Measurements from ENCODE around the gene GIMD1. TPM values are rescaled to one million over a fixed set of nuclear protein-coding genes. Genes with fewer than 3 reads are reported as not detected.

The GIMD1 gene
- total RNA-seq, 2 donors from 2014 or later = not detected

- H3K9me3 ChIP-seq (ENCODE audit: control insufficient read depth, low read length, poor library complexity, severe bottlenecking) = no peaks in the 10 kb centered on the region
- Mint-ChIP-seq H3K4me3 (no peak overlapping the region), H3K36me3 (ENCODE audit: low read depth) (peaks cover 3% of the 10 kb centered on the region), H3K4me1 (peaks cover 2% of the 10 kb centered on the region), H3K27me3 (peaks cover 38% of the 10 kb centered on the region), H3K27ac (no peak overlapping the region)
- ATAC-seq (peak; percentile 37), DNase-seq (no peak)
These were observed 980 bp upstream of the GIMD1 start for GRCh38 chr4:106369456-106370060.

- ATAC-seq (no peak), DNase-seq (no peak)
- H3K27me3 Mint-ChIP-seq = peaks cover 37% of the 10 kb centered on the region
- no peaks in the 10 kb centered on the region for H3K4me1 Mint-ChIP-seq
- H3K9me3 ChIP-seq (ENCODE audit: control insufficient read depth, low read length, poor library complexity, severe bottlenecking) = no peaks in the 10 kb centered on the region
- peaks cover 3% of the 10 kb centered on the region for H3K36me3 Mint-ChIP-seq (ENCODE audit: low read depth)
- no peak overlapping the region for H3K27ac Mint-ChIP-seq
- no peak overlapping the region for H3K4me3 Mint-ChIP-seq
These were observed 1.5 kb downstream of the GIMD1 start for GRCh38 chr4:106367072-106367471.

- Mint-ChIP-seq H3K27ac (no peak overlapping the region), H3K4me1 (no peaks in the 10 kb centered on the region), H3K4me3 (no peak overlapping the region), H3K36me3 (ENCODE audit: low read depth) (peaks cover 3% of the 10 kb centered on the region), H3K27me3 (peaks cover 39% of the 10 kb centered on the region)
- ATAC-seq (no peak), DNase-seq (no peak)
- H3K9me3 ChIP-seq (ENCODE audit: control insufficient read depth, low read length, poor library complexity, severe bottlenecking) = no peaks in the 10 kb centered on the region
These were observed 2.6 kb downstream of the GIMD1 start for GRCh38 chr4:106366026-106366425.

- H3K4me3 Mint-ChIP-seq = no peak overlapping the region
- ATAC-seq = no peak
These were observed 3.0 kb downstream of the GIMD1 start for GRCh38 chr4:106365613-106366012.

GRCh38 chr4:106364282-106364681 is 4.3 kb downstream of the GIMD1 start:
- DNase-seq (no peak), ATAC-seq (no peak)
- no peaks in the 10 kb centered on the region for H3K9me3 ChIP-seq (ENCODE audit: control insufficient read depth, low read length, poor library complexity, severe bottlenecking)
- Mint-ChIP-seq H3K27me3 (peaks cover 33% of the 10 kb centered on the region), H3K4me1 (no peaks in the 10 kb centered on the region), H3K36me3 (ENCODE audit: low read depth) (no peaks in the 10 kb centered on the region), H3K27ac (no peak overlapping the region), H3K4me3 (no peak overlapping the region)

More at GRCh38 chr4:106365613-106366012, 3.0 kb downstream of the GIMD1 start:
- DNase-seq = no peak
- Mint-ChIP-seq H3K4me1 (no peaks in the 10 kb centered on the region), H3K36me3 (ENCODE audit: low read depth) (peaks cover 3% of the 10 kb centered on the region), H3K27ac (no peak overlapping the region), H3K27me3 (peaks cover 42% of the 10 kb centered on the region)
- H3K9me3 ChIP-seq (ENCODE audit: control insufficient read depth, low read length, poor library complexity, severe bottlenecking) = no peaks in the 10 kb centered on the region

GRCh38 chr4:106362086-106362825 is 6.3 kb downstream of the GIMD1 start:
- H3K9me3 ChIP-seq (ENCODE audit: control insufficient read depth, low read length, poor library complexity, severe bottlenecking) = no peaks in the 10 kb centered on the region
- no peak for DNase-seq
- Mint-ChIP-seq H3K4me1 (no peaks in the 10 kb centered on the region), H3K27ac (no peak overlapping the region), H3K4me3 (no peak overlapping the region), H3K36me3 (ENCODE audit: low read depth) (no peaks in the 10 kb centered on the region), H3K27me3 (peaks cover 29% of the 10 kb centered on the region)
- ATAC-seq = no peak

- ATAC-seq (no peak), DNase-seq (no peak)
- no peak overlapping the region for H3K27ac Mint-ChIP-seq
- H3K4me3 Mint-ChIP-seq = no peak overlapping the region
- no peaks in the 10 kb centered on the region for H3K4me1 Mint-ChIP-seq
- peaks cover 14% of the 10 kb centered on the region for H3K27me3 Mint-ChIP-seq
- no peaks in the 10 kb centered on the region for H3K9me3 ChIP-seq (ENCODE audit: control insufficient read depth, low read length, poor library complexity, severe bottlenecking)
- H3K36me3 Mint-ChIP-seq (ENCODE audit: low read depth) = no peaks in the 10 kb centered on the region
These were observed 9.7 kb downstream of the GIMD1 start for GRCh38 chr4:106358899-106359298.

GRCh38 chr4:106355193-106355592 is 13.4 kb downstream of the GIMD1 start:
- H3K4me3 Mint-ChIP-seq = no peak overlapping the region

GRCh38 chr4:106353786-106354185 is 14.8 kb downstream of the GIMD1 start:
- no peaks in the 10 kb centered on the region for H3K27me3 Mint-ChIP-seq
- H3K4me1 Mint-ChIP-seq = peaks cover 2% of the 10 kb centered on the region
- no peak for ATAC-seq
- H3K9me3 ChIP-seq (ENCODE audit: control insufficient read depth, low read length, poor library complexity, severe bottlenecking) = no peaks in the 10 kb centered on the region
- no peak for DNase-seq
- peaks cover 6% of the 10 kb centered on the region for H3K36me3 Mint-ChIP-seq (ENCODE audit: low read depth)
- peak overlapping the region; percentile 32 for H3K27ac Mint-ChIP-seq
- H3K4me3 Mint-ChIP-seq = no peak overlapping the region

More at GRCh38 chr4:106355193-106355592, 13.4 kb downstream of the GIMD1 start:
- no peaks in the 10 kb centered on the region for H3K9me3 ChIP-seq (ENCODE audit: control insufficient read depth, low read length, poor library complexity, severe bottlenecking)
- Mint-ChIP-seq H3K36me3 (ENCODE audit: low read depth) (peaks cover 4% of the 10 kb centered on the region), H3K27me3 (no peaks in the 10 kb centered on the region), H3K27ac (no peak overlapping the region), H3K4me1 (peaks cover 2% of the 10 kb centered on the region)
- DNase-seq (no peak), ATAC-seq (no peak)

GRCh38 chr4:106351016-106351415 is 17.6 kb downstream of the GIMD1 start:
- Mint-ChIP-seq H3K27me3 (no peaks in the 10 kb centered on the region), H3K27ac (no peak overlapping the region), H3K4me3 (no peak overlapping the region), H3K36me3 (ENCODE audit: low read depth) (peaks cover 9% of the 10 kb centered on the region), H3K4me1 (peaks cover 2% of the 10 kb centered on the region)
- ATAC-seq (no peak), DNase-seq (no peak)
- H3K9me3 ChIP-seq (ENCODE audit: control insufficient read depth, low read length, poor library complexity, severe bottlenecking) = no peaks in the 10 kb centered on the region

- Mint-ChIP-seq H3K27ac (no peak overlapping the region), H3K4me3 (no peak overlapping the region), H3K36me3 (ENCODE audit: low read depth) (peaks cover 15% of the 10 kb centered on the region), H3K4me1 (peaks cover 12% of the 10 kb centered on the region), H3K27me3 (no peaks in the 10 kb centered on the region)
- DNase-seq (no peak), ATAC-seq (no peak)
- no peaks in the 10 kb centered on the region for H3K9me3 ChIP-seq (ENCODE audit: control insufficient read depth, low read length, poor library complexity, severe bottlenecking)
These were observed 21.4 kb downstream of the GIMD1 start for GRCh38 chr4:106347167-106347566.

- H3K9me3 ChIP-seq (ENCODE audit: control insufficient read depth, low read length, poor library complexity, severe bottlenecking) = no peaks in the 10 kb centered on the region
- H3K27me3 Mint-ChIP-seq = no peaks in the 10 kb centered on the region
- H3K36me3 Mint-ChIP-seq (ENCODE audit: low read depth) = peaks cover 13% of the 10 kb centered on the region
- peak overlapping the region; percentile 86 for H3K27ac Mint-ChIP-seq
- H3K4me3 Mint-ChIP-seq = no peak overlapping the region
- H3K4me1 Mint-ChIP-seq = peaks cover 28% of the 10 kb centered on the region
- ATAC-seq (no peak), DNase-seq (no peak)
These were observed 24.0 kb downstream of the GIMD1 start for GRCh38 chr4:106344647-106344970.

GRCh38 chr4:106343865-106344646 is 24.5 kb downstream of the GIMD1 start:
- ATAC-seq (no peak), DNase-seq (no peak)
- Mint-ChIP-seq H3K27me3 (no peaks in the 10 kb centered on the region), H3K27ac (peak overlapping the region; percentile 86), H3K4me3 (no peak overlapping the region), H3K4me1 (peaks cover 28% of the 10 kb centered on the region), H3K36me3 (ENCODE audit: low read depth) (peaks cover 14% of the 10 kb centered on the region)
- H3K9me3 ChIP-seq (ENCODE audit: control insufficient read depth, low read length, poor library complexity, severe bottlenecking) = no peaks in the 10 kb centered on the region
